HepG2 (cell line): ENCODE data around the gene NOC2L. TPM values are rescaled to one million over a fixed set of nuclear protein-coding genes. Genes with fewer than 3 reads are reported as not detected.

ENCODE experiments used
- BCLAF1 ChIP-seq: fragments of 450-650 bp; IDR thresholded peaks from 2 replicates; pipeline ENCODE4 v1.6.1; 2017; ENCODE audit warnings: mild to moderate bottlenecking
- BRF2 ChIP-seq: sonication (generic); formaldehyde crosslinking; IDR thresholded peaks from 2 replicates; pipeline ENCODE4 v1.8.1; 2022; ENCODE audit warnings: mild to moderate bottlenecking, missing genetic modification reagents
- CEBPB ChIP-seq: IDR thresholded peaks from 2 replicates; pipeline ENCODE4 v1.6.1; 2011; ENCODE audit warnings: low read depth, low read length, improper control_type of control experiment, borderline replicate concordance
- CHD2 ChIP-seq: IDR thresholded peaks from 2 replicates; pipeline ENCODE4 v1.6.1; 2011; ENCODE audit warnings: low read depth, low read length, improper control_type of control experiment
- FLYWCH1 ChIP-seq: sonication (generic); formaldehyde crosslinking; IDR thresholded peaks from 2 replicates; pipeline ENCODE4 v1.8.1; 2023; ENCODE audit warnings: mild to moderate bottlenecking, missing genetic modification reagents
- GATAD2A ChIP-seq: IDR thresholded peaks from 2 replicates; pipeline ENCODE4 v1.6.1; 2016
- KMT2B ChIP-seq: IDR thresholded peaks from 2 replicates; pipeline ENCODE4 v1.6.1; 2016; ENCODE audit warnings: missing genetic modification reagents, missing compliant biosample characterization
- NR2F2 ChIP-seq: IDR thresholded peaks from 2 replicates; pipeline ENCODE4 v1.6.1; 2012; ENCODE audit warnings: low read depth, inconsistent platforms, borderline replicate concordance
- NRL ChIP-seq: sonication (generic); formaldehyde crosslinking; IDR thresholded peaks from 2 replicates; pipeline ENCODE4 v1.5.0; 2020; ENCODE audit warnings: missing genetic modification reagents, mild to moderate bottlenecking, moderate library complexity, borderline replicate concordance
- PPARG ChIP-seq: conservative IDR thresholded peaks from 2 replicates; pipeline ENCODE4 v1.6.1; 2016; ENCODE audit warnings: missing biosample characterization, missing genetic modification reagents
- RFXAP ChIP-seq: sonication (generic); formaldehyde crosslinking; IDR thresholded peaks from 2 replicates; pipeline ENCODE4 v1.4.0; 2020; ENCODE audit warnings: missing genetic modification reagents, borderline replicate concordance
- SMYD3 ChIP-seq: sonication (generic); formaldehyde crosslinking; IDR thresholded peaks from 2 replicates; pipeline ENCODE4 v1.8.1; 2023; ENCODE audit warnings: mild to moderate bottlenecking, missing genetic modification reagents
- SPEN ChIP-seq: sonication (generic); formaldehyde crosslinking; IDR thresholded peaks from 2 replicates; pipeline ENCODE4 v1.5.1; 2020; ENCODE audit warnings: low read depth, mild to moderate bottlenecking, missing genetic modification reagents
- ZC3H13 ChIP-seq: sonication (generic); formaldehyde crosslinking; IDR thresholded peaks from 2 replicates; pipeline ENCODE4 v1.8.1; 2023; ENCODE audit warnings: mild to moderate bottlenecking, missing genetic modification reagents, moderate library complexity
- ZNF124 ChIP-seq: sonication (generic); formaldehyde crosslinking; IDR thresholded peaks from 2 replicates; pipeline ENCODE4 v1.4.0; 2020; ENCODE audit warnings: missing genetic modification reagents
- ZNF703 ChIP-seq: sonication (generic); formaldehyde crosslinking; IDR thresholded peaks from 2 replicates; pipeline ENCODE4 v1.5.1; 2020; ENCODE audit warnings: missing genetic modification reagents, mild to moderate bottlenecking, moderate library complexity, borderline replicate concordance
- ZNF713 ChIP-seq: sonication (generic); formaldehyde crosslinking; IDR thresholded peaks from 2 replicates; pipeline ENCODE4 v1.4.0; 2020; ENCODE audit warnings: mild to moderate bottlenecking, missing genetic modification reagents
- ZNF788 ChIP-seq: sonication (generic); formaldehyde crosslinking; IDR thresholded peaks from 2 replicates; pipeline ENCODE4 v1.5.0; 2020; ENCODE audit warnings: mild to moderate bottlenecking, missing genetic modification reagents, borderline replicate concordance
- ZSCAN25 ChIP-seq: sonication (generic); formaldehyde crosslinking; IDR thresholded peaks from 2 replicates; pipeline ENCODE4 v1.8.0; 2022; ENCODE audit warnings: mild to moderate bottlenecking, missing genetic modification reagents
- polyA plus RNA-seq, 8 experiments: library from polyadenylated mRNA; depleted of rRNA in 3 of 8; stranded (reverse) in 7 of 8; unstranded in 1 of 8; fragments of >200 nt; fragmentation: Illumina TruSeq in 4 of 8; extraction: Trizol in 4 of 8; gene quantifications; 2 replicates each; pipeline versions ENCODE4 v1.2.1 to v1.2.3, GENCODE V29; 2011 to 2016; ENCODE audit warnings: low read depth in 4 of 8, missing spikeins in 1 of 8, mixed read lengths in 1 of 8; ENCODE audit not compliant: insufficient read depth in 1 of 8
- total RNA-seq, 5 experiments: library from RNA; depleted of rRNA; stranded (reverse); fragments of >200 nt; fragmentation: Illumina TruSeq; extraction: Trizol; gene quantifications; 2 replicates each; pipeline ENCODE4 v1.2.3, GENCODE V29; 2016; ENCODE audit warnings: low read depth in 1 of 5
- TF ChIP-seq, protein P1 (sequence below): sonication (generic); formaldehyde crosslinking; IDR thresholded peaks from 2 replicates; pipeline ENCODE4 v1.4.0; 2020; ENCODE audit warnings: low read depth, mild to moderate bottlenecking, missing genetic modification reagents
- TF ChIP-seq, protein P2 (sequence below): sonication (generic); formaldehyde crosslinking; IDR thresholded peaks from 2 replicates; pipeline ENCODE4 v1.8.1; 2023; ENCODE audit warnings: mild to moderate bottlenecking, missing genetic modification reagents
- TF ChIP-seq, protein P3 (sequence below): sonication (generic); formaldehyde crosslinking; IDR thresholded peaks from 2 replicates; pipeline ENCODE4 v1.4.0; 2020; ENCODE audit warnings: missing genetic modification reagents

NOC2L gene
- total and polyA plus RNA-seq, 2 of the 13 experiments (the other 11 are each of a cell fraction or from before 2014, with no cell fraction given): 32.0 to 103 TPM

DNA sequence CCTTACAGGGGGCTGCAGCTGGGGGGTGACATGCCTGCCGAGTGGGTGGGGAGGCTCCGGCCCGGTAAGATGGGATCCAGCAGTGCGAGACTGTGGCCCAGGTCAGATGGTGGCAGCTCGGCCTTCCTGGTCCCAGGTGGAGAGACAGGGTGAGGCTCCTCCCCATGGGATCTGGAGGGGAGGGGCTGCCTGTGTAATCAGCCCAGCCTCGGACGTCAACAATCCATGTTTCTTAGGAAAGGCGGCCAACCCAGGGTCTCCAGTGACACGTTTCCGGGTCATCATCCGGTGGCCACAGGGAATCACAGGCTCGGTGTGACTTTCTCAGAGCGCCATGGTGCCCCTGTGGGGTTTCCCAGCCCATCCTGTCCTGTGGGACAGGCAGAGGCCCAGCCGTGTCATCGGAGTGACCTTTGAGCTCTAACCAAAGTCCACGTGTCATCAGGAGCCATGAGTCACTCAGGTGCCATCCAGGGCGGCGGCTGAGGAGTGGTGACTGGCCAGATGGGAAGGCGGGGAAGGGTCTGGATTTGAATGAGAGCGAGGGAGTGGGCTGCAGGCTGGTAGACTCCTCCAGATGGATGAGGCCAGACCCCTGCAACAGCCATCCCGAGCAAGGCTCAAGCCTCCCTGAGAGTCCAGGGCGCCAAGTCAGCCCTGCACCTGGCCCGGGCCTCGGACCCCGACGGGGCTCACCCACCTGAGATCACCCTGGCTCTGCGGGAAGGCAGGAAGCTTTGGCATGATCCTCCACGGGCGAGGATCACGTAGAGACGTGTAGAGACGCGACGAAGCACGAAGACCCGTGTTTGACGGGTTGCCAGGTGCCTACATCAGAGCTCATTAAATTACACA, 47.5 kb upstream of the NOC2L start (continued):
- TF ChIP-seq FLYWCH1 (CRISPR knock-in tag) (no peak), PPARG (peak; percentile 45; the same call in 1 of the 2 replicates), ZNF124 (CRISPR knock-in tag) (no peak), GATAD2A (CRISPR knock-in tag) (peak; percentile 93), SMYD3 (CRISPR knock-in tag) (no peak; the same call in 1 of the 2 replicates), NRL (CRISPR knock-in tag) (peak; percentile 88), NR2F2 (no peak), KMT2B (CRISPR knock-in tag) (peak; percentile 69; the same call in 1 of the 2 replicates), ZSCAN25 (CRISPR knock-in tag) (no peak; the same call in 1 of the 2 replicates), SPEN (CRISPR knock-in tag) (peak; percentile 97), CEBPB (0 out of 2 replicates have a peak, but pooled peaks have one; percentile 26), ZC3H13 (CRISPR knock-in tag) (peak; percentile 71), ZNF703 (CRISPR knock-in tag) (peak; percentile 47; the same call in 1 of the 2 replicates), CHD2 (peak; percentile 58; the same call in 1 of the 2 replicates), RFXAP (peak; percentile 84; the same call in 1 of the 2 replicates), BRF2 (CRISPR knock-in tag) (no peak), ZNF713 (CRISPR knock-in tag) (no peak), BCLAF1 (no peak), ZNF788 (CRISPR knock-in tag) (peak; percentile 92; the same call in 1 of the 2 replicates)
- TF ChIP-seq, protein P1, sequence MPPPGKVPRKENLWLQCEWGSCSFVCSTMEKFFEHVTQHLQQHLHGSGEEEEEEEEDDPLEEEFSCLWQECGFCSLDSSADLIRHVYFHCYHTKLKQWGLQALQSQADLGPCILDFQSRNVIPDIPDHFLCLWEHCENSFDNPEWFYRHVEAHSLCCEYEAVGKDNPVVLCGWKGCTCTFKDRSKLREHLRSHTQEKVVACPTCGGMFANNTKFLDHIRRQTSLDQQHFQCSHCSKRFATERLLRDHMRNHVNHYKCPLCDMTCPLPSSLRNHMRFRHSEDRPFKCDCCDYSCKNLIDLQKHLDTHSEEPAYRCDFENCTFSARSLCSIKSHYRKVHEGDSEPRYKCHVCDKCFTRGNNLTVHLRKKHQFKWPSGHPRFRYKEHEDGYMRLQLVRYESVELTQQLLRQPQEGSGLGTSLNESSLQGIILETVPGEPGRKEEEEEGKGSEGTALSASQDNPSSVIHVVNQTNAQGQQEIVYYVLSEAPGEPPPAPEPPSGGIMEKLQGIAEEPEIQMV: peak; percentile 79; the same call in 1 of the 2 replicates
- TF ChIP-seq, protein P2, sequence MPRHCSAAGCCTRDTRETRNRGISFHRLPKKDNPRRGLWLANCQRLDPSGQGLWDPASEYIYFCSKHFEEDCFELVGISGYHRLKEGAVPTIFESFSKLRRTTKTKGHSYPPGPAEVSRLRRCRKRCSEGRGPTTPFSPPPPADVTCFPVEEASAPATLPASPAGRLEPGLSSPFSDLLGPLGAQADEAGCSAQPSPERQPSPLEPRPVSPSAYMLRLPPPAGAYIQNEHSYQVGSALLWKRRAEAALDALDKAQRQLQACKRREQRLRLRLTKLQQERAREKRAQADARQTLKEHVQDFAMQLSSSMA (CRISPR knock-in tag): no peak
- TF ChIP-seq, protein P3, sequence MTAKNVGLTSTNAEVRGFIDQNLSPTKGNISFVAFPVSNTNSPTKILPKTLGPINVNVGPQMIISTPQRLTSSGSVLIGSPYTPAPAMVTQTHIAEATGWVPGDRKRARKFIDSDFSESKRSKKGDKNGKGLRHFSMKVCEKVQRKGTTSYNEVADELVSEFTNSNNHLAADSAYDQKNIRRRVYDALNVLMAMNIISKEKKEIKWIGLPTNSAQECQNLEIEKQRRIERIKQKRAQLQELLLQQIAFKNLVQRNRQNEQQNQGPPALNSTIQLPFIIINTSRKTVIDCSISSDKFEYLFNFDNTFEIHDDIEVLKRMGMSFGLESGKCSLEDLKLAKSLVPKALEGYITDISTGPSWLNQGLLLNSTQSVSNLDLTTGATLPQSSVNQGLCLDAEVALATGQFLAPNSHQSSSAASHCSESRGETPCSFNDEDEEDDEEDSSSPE: peak; percentile 74
